ENCODE measurements around the gene MEFV. TPM values are rescaled to one million over a fixed set of nuclear protein-coding genes. Genes with fewer than 3 reads are reported as not detected.
A peak's percentile ranks its signal among the peaks of the same experiment; 100 is the strongest.

Gene MEFV
- total RNA-seq, 1 donor from 2014 or later, result 13.5 TPM

- Histone ChIP-seq H3K36me3 (no peaks in the 10 kb centered on the region), H3K4me1 (peaks cover 33% of the 10 kb centered on the region), H3K9me3 (peaks cover 4% of the 10 kb centered on the region), H3K27ac (peak overlapping the region; percentile 95), H3K4me3 (no peak overlapping the region), H3K27me3 (ENCODE audit: low read depth) (no peaks in the 10 kb centered on the region)
- intact Hi-C loops (cut with DNase I), result no loop called here
- TF ChIP-seq CTCF (IDR thresholded peaks at IDR 0.05), result no peak
- DNase-seq, result no peak
- no peak for ATAC-seq
Observed at GRCh38 chr16:3262517-3262916, 6.1 kb upstream of the MEFV start.

GRCh38 chr16:3259836-3260235 lies 3.4 kb upstream of the MEFV start:
- ATAC-seq, result no peak
- no peak for DNase-seq
- Histone ChIP-seq H3K4me1 (peaks cover 22% of the 10 kb centered on the region), H3K27ac (peak overlapping the region; percentile 56), H3K9me3 (no peaks in the 10 kb centered on the region), H3K4me3 (no peak overlapping the region), H3K36me3 (no peaks in the 10 kb centered on the region), H3K27me3 (ENCODE audit: low read depth) (peaks cover 5% of the 10 kb centered on the region)
- no peak for TF ChIP-seq CTCF (IDR thresholded peaks at IDR 0.05)
- intact Hi-C loops (cut with DNase I), result no loop called here

DNA sequence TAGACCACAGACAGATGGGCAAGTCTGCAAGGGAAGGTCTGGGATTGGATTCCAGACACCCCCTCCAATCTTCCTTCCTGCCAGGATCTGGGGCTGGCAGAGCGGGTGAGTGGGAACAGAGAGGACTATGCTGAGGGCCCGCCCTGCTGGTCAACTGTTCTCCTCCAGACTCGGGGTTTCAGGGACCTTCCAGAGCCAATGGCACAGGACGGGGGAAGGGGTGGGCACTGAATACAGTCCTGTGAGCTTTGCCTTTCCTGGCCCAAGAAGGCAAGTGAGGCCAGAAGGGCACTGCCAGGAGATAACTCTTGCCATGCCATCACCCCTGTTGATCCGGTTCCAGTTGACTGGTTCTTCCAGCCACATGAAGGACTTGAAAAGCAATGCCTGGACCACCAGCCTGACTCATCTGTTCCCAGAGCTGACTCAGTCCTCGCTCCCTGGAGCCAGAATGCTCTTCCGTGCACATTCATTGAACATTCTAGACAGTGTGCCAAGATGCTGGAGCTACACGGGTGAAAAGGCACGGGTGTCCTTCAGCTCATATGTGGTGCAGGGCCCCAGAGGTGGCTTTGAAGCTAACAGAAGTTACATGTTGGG lies 533 bp upstream of the MEFV start:
- peak overlapping the region; percentile 46 for H3K4me3 ChIP-seq
- intact Hi-C loops (cut with DNase I), result no loop called here
- no peaks in the 10 kb centered on the region for H3K9me3 ChIP-seq
- peaks cover 5% of the 10 kb centered on the region for H3K27me3 ChIP-seq (ENCODE audit: low read depth)
- no peaks in the 10 kb centered on the region for H3K36me3 ChIP-seq
- TF ChIP-seq CTCF (IDR thresholded peaks at IDR 0.05), result no peak
- H3K4me1 ChIP-seq, result peaks cover 10% of the 10 kb centered on the region
- DNase-seq, result no peak
- no peak for ATAC-seq
- no peak overlapping the region for H3K27ac ChIP-seq

DNA sequence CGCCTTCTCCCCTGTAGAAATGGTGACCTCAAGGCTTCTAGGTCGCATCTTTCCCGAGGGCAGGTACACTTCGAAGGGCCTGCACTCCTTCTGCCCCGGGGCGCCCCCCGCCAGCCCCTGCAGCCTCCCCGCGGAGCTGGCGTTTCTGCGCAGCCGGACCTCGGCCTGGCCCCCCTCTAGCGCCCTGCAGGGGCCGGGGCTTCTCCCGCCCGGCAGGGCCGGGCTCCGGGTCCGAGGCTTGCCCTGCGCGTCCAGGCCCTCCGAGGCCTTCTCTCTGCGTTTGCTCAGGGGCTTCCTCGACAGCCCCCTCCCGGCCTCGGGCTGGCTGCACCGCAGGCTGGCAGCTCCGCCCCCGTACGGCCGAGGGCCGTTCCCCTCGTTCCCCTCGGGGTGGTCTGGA lies 2.1 kb downstream of the MEFV start:
- peaks cover 5% of the 10 kb centered on the region for H3K27me3 ChIP-seq (ENCODE audit: low read depth)
- DNase-seq (no peak), ATAC-seq (no peak)
- H3K36me3 ChIP-seq, result no peaks in the 10 kb centered on the region
- H3K27ac ChIP-seq, result no peak overlapping the region
- no peaks in the 10 kb centered on the region for H3K9me3 ChIP-seq
- no peak for TF ChIP-seq CTCF (IDR thresholded peaks at IDR 0.05)
- H3K4me1 ChIP-seq, result peaks cover 10% of the 10 kb centered on the region
- intact Hi-C loops (cut with DNase I), result no loop called here
- no peak overlapping the region for H3K4me3 ChIP-seq

- Histone ChIP-seq H3K27me3 (ENCODE audit: low read depth) (peaks cover 5% of the 10 kb centered on the region), H3K4me3 (no peak overlapping the region), H3K36me3 (no peaks in the 10 kb centered on the region), H3K9me3 (no peaks in the 10 kb centered on the region), H3K4me1 (peaks cover 7% of the 10 kb centered on the region), H3K27ac (no peak overlapping the region)
- ATAC-seq (no peak), DNase-seq (no peak)
- intact Hi-C loops (cut with DNase I), result no loop called here
- TF ChIP-seq CTCF (IDR thresholded peaks at IDR 0.05), result no peak
Observed at GRCh38 chr16:3252967-3253366, 3.5 kb downstream of the MEFV start.
